ENCODE data around the gene SETD1A. TPM values are rescaled to one million over a fixed set of nuclear protein-coding genes. Genes with fewer than 3 reads are reported as not detected.

The SETD1A gene
- total and polyA plus RNA-seq, 9 of the 15 experiments (the other 6 are each of a cell fraction or from before 2014, with no cell fraction given), result 0.08 to 36.0 (median 4.2) TPM

DNA sequence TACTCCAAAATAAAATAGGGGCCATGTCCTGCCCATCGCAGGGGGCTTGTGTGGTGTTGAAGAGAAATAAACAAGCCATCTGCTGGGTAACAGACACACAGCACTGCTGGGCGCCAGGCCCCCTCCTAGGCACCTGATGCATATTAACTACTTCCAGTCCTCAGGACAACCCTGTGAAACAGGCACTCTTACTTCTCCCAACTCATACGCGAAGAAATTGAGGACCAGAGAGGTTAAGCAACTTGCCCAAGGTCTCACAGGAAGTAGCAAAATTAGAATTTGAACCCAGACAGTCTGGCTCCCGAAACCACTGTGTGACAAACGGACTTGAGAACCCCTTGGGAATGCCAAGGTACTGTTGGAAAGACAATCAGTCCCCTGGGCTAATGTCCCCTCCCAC lies 50.1 kb downstream of the SETD1A start (continued):
- no peak for TF ChIP-seq ZNF518B (CRISPR knock-in tag; IDR thresholded peaks at IDR 0.05)
- no peak for TF ChIP-seq E2F4 (CRISPR knock-in tag; IDR thresholded peaks at IDR 0.05; ENCODE audit: low read depth)
- no peak for TF ChIP-seq EZH2 (IDR thresholded peaks at IDR 0.05; ENCODE audit: borderline replicate concordance, low read depth, low read length)
- TF ChIP-seq ZNF77 (CRISPR knock-in tag; IDR thresholded peaks at IDR 0.05), result no peak
- peak; percentile 70 for TF ChIP-seq ZFP36 (IDR thresholded peaks at IDR 0.05; ENCODE audit: low read depth, low read length, partially characterized antibody)
- TF ChIP-seq PHF20 (IDR thresholded peaks at IDR 0.05; ENCODE audit: partially characterized antibody), result no peak
- TF ChIP-seq MBD2 (IDR thresholded peaks at IDR 0.05; ENCODE audit: borderline replicate concordance, low read depth), result no peak
- TF ChIP-seq TOE1 (IDR thresholded peaks at IDR 0.05; ENCODE audit: borderline replicate concordance), result no peak
- no peak for TF ChIP-seq TOE1 (CRISPR knock-in tag; IDR thresholded peaks at IDR 0.05; ENCODE audit: borderline replicate concordance, low read depth)
- no peak for TF ChIP-seq WHSC1 (IDR thresholded peaks at IDR 0.05; ENCODE audit: low read length)
